ENCODE data around the gene COL6A1.
A peak's percentile ranks its signal among the peaks of the same experiment; 100 is the strongest.
"Not testable (repeated sequence)": the region's sequence is repeated elsewhere in the genome, so short reads cannot be mapped to it uniquely, and the experiment has no call there.

Gene COL6A1

GRCh38 chr21:45966791-45967394, 14.7 kb upstream of the COL6A1 start:
- no peak for DNase-seq

GRCh38 chr21:45969921-45970673, 11.5 kb upstream of the COL6A1 start:
- DNase-seq = no peak

GRCh38 chr21:45970674-45971615, 10.6 kb upstream of the COL6A1 start:
- DNase-seq = no peak

- DNase-seq = no peak
Measured at GRCh38 chr21:45971616-45972352, 9.8 kb upstream of the COL6A1 start.

GRCh38 chr21:45972353-45972715, 9.2 kb upstream of the COL6A1 start:
- DNase-seq = no peak

- no peak for DNase-seq
Measured at GRCh38 chr21:45972716-45973474, 8.7 kb upstream of the COL6A1 start.

- DNase-seq = peak; percentile 12
Measured at GRCh38 chr21:45973475-45974072, 8.0 kb upstream of the COL6A1 start.

- no peak for DNase-seq
Measured at GRCh38 chr21:45974073-45975019, 7.2 kb upstream of the COL6A1 start.

GRCh38 chr21:45975020-45975666, 6.4 kb upstream of the COL6A1 start:
- no peak for DNase-seq

- not testable (repeated sequence) for DNase-seq
Measured at GRCh38 chr21:45975667-45976409, 5.7 kb upstream of the COL6A1 start.

- DNase-seq = no peak
Measured at GRCh38 chr21:45976701-45977311, 4.8 kb upstream of the COL6A1 start.

- DNase-seq = no peak
Measured at GRCh38 chr21:45977396-45977795, 4.2 kb upstream of the COL6A1 start.

- DNase-seq = no peak
Measured at GRCh38 chr21:45979141-45979631, 2.4 kb upstream of the COL6A1 start.

GRCh38 chr21:45979651-45980050, 1.9 kb upstream of the COL6A1 start:
- no peak for DNase-seq

- no peak for DNase-seq
Measured at GRCh38 chr21:45980271-45980670, 1.3 kb upstream of the COL6A1 start.

- DNase-seq = no peak
Measured at GRCh38 chr21:45980697-45981096, 873 bp upstream of the COL6A1 start.

GRCh38 chr21:45982092-45982757, 655 bp downstream of the COL6A1 start:
- DNase-seq = no peak

Measured in NCI-H510A treated with DMSO at 0.1 percent for 48 hours (cell line).